ENCODE measurements around the gene TMEM87A.
"Not testable (repeated sequence)": the region's sequence is repeated elsewhere in the genome, so short reads cannot be mapped to it uniquely, and the experiment has no call there.

TMEM87A gene

DNA sequence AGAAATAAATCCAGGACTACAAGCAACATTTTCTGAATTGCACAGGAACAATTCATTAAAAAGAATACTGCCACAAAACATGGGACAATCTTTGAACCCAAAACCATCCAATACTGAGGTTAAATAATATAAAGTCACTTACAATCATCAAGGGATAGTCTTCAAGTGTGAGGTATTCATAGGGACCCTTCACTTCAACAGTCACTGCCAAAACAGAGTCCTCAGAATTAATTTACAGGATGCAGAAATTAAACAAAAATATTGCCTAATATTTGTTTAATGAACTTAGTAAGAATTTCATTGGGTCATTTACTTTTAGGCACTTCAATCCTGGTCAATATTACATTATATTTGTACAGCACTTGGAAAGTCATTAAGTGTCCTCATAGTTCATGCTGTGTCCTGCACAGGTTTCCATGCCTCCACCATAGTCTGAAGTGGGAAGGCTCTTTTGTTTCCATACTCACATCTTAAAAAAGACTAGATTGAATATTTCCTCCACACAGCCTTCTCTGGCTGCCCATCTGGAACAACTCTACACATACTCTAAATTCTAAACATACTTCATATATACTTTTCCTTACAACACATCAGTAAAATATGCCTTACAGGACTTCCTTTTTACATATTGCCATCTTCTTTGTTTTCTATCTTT lies 33.6 kb downstream of the TMEM87A start:
- Mint-ChIP-seq H3K36me3 (peaks cover 37% of the 10 kb centered on the region), H3K27me3 (no peaks in the 10 kb centered on the region), H3K9me3 (no peaks in the 10 kb centered on the region), H3K4me1 (no peaks in the 10 kb centered on the region), H3K4me3 (no peak overlapping the region), H3K27ac (peak overlapping the region; percentile 5)
- DNase-seq (ENCODE audit: low spot score in 2 of 2) = no peak
- no peak for ATAC-seq (ENCODE audit: low read depth)

- H3K4me3 Mint-ChIP-seq = no peak overlapping the region
- H3K27me3 Mint-ChIP-seq = no peaks in the 10 kb centered on the region
- H3K36me3 Mint-ChIP-seq = peaks cover 29% of the 10 kb centered on the region
- H3K27ac Mint-ChIP-seq = no peak overlapping the region
- H3K4me1 Mint-ChIP-seq = no peaks in the 10 kb centered on the region
- no peak for DNase-seq (ENCODE audit: low spot score in 2 of 2)
- no peak for ATAC-seq (ENCODE audit: low read depth)
- no peaks in the 10 kb centered on the region for H3K9me3 Mint-ChIP-seq
Measured at GRCh38 chr15:42233107-42233506, 40.1 kb downstream of the TMEM87A start.

GRCh38 chr15:42232606-42233005 lies 40.6 kb downstream of the TMEM87A start:
- H3K36me3 Mint-ChIP-seq = peaks cover 29% of the 10 kb centered on the region
- H3K9me3 Mint-ChIP-seq = no peaks in the 10 kb centered on the region
- DNase-seq (ENCODE audit: low spot score in 2 of 2) = no peak
- ATAC-seq (ENCODE audit: low read depth) = no peak
- H3K4me3 Mint-ChIP-seq = no peak overlapping the region
- no peaks in the 10 kb centered on the region for H3K4me1 Mint-ChIP-seq
- no peaks in the 10 kb centered on the region for H3K27me3 Mint-ChIP-seq
- H3K27ac Mint-ChIP-seq = no peak overlapping the region

- Mint-ChIP-seq H3K4me1 (no peaks in the 10 kb centered on the region), H3K27me3 (no peaks in the 10 kb centered on the region), H3K9me3 (no peaks in the 10 kb centered on the region), H3K27ac (no peak overlapping the region), H3K4me3 (no peak overlapping the region), H3K36me3 (peaks cover 30% of the 10 kb centered on the region)
- DNase-seq (ENCODE audit: low spot score in 2 of 2) (no peak), ATAC-seq (ENCODE audit: low read depth) (no peak)
Measured at GRCh38 chr15:42231088-42231487, 42.1 kb downstream of the TMEM87A start.

DNA sequence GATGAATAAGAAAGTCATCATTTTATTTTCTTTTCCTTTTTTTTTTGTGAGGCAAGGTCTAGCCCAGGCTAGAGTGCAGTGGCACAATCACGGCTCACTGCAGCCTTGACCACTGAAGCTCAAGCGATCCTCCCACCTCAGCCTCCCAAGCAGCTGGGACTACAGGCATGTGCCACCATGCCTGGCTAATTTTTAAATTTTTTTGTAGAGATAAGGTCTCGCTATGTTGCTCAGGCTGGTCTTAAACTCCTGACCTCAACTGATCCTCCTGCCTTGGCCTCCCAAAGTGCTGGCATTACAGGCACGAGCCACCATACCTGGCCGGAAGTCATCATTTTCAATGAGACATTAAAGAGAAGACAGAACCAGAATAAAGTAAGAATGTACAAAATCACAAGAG lies 44.3 kb downstream of the TMEM87A start:
- not testable (repeated sequence) for H3K27me3 Mint-ChIP-seq; H3K27ac Mint-ChIP-seq; H3K9me3 Mint-ChIP-seq; H3K4me3 Mint-ChIP-seq; DNase-seq (ENCODE audit: low spot score in 2 of 2); ATAC-seq (ENCODE audit: low read depth); H3K4me1 Mint-ChIP-seq
- H3K36me3 Mint-ChIP-seq = peaks cover 27% of the 10 kb centered on the region

GRCh38 chr15:42228036-42228435 lies 45.2 kb downstream of the TMEM87A start:
- no peaks in the 10 kb centered on the region for H3K27me3 Mint-ChIP-seq
- DNase-seq (ENCODE audit: low spot score in 2 of 2) = no peak
- H3K4me1 Mint-ChIP-seq = no peaks in the 10 kb centered on the region
- H3K36me3 Mint-ChIP-seq = peaks cover 26% of the 10 kb centered on the region
- no peaks in the 10 kb centered on the region for H3K9me3 Mint-ChIP-seq
- H3K4me3 Mint-ChIP-seq = no peak overlapping the region
- ATAC-seq (ENCODE audit: low read depth) = no peak
- peak overlapping the region; percentile 55 for H3K27ac Mint-ChIP-seq

GRCh38 chr15:42226648-42227047 lies 46.6 kb downstream of the TMEM87A start:
- no peak overlapping the region for H3K4me3 Mint-ChIP-seq
- H3K27me3 Mint-ChIP-seq = no peaks in the 10 kb centered on the region
- DNase-seq (ENCODE audit: low spot score in 2 of 2) = no peak
- no peak for ATAC-seq (ENCODE audit: low read depth)
- no peaks in the 10 kb centered on the region for H3K4me1 Mint-ChIP-seq
- H3K9me3 Mint-ChIP-seq = no peaks in the 10 kb centered on the region
- no peak overlapping the region for H3K27ac Mint-ChIP-seq
- H3K36me3 Mint-ChIP-seq = peaks cover 20% of the 10 kb centered on the region

- Mint-ChIP-seq H3K9me3 (peaks cover 1% of the 10 kb centered on the region), H3K4me1 (peaks cover 23% of the 10 kb centered on the region), H3K4me3 (no peak overlapping the region), H3K27me3 (no peaks in the 10 kb centered on the region), H3K27ac (no peak overlapping the region), H3K36me3 (peaks cover 25% of the 10 kb centered on the region)
- ATAC-seq (ENCODE audit: low read depth) = no peak
- DNase-seq (ENCODE audit: low spot score in 2 of 2) = no peak
Measured at GRCh38 chr15:42220216-42220615, 53.0 kb downstream of the TMEM87A start.

- Mint-ChIP-seq H3K27ac (peak overlapping the region; percentile 35), H3K27me3 (no peaks in the 10 kb centered on the region), H3K36me3 (peaks cover 26% of the 10 kb centered on the region), H3K4me3 (peak overlapping the region; percentile 22), H3K9me3 (peaks cover 1% of the 10 kb centered on the region), H3K4me1 (peaks cover 23% of the 10 kb centered on the region)
- ATAC-seq (ENCODE audit: low read depth) = peak; percentile 91
- peak in 1 of 2 donors; percentile 9 for DNase-seq (ENCODE audit: low spot score in 2 of 2)
Measured at GRCh38 chr15:42218953-42219592, 54.2 kb downstream of the TMEM87A start.

- Mint-ChIP-seq H3K9me3 (peaks cover 1% of the 10 kb centered on the region), H3K4me3 (no peak overlapping the region), H3K27ac (no peak overlapping the region), H3K27me3 (no peaks in the 10 kb centered on the region), H3K36me3 (peaks cover 31% of the 10 kb centered on the region), H3K4me1 (peaks cover 23% of the 10 kb centered on the region)
- ATAC-seq (ENCODE audit: low read depth) (no peak), DNase-seq (ENCODE audit: low spot score in 2 of 2) (no peak)
Measured at GRCh38 chr15:42217568-42217967, 55.7 kb downstream of the TMEM87A start.

DNA sequence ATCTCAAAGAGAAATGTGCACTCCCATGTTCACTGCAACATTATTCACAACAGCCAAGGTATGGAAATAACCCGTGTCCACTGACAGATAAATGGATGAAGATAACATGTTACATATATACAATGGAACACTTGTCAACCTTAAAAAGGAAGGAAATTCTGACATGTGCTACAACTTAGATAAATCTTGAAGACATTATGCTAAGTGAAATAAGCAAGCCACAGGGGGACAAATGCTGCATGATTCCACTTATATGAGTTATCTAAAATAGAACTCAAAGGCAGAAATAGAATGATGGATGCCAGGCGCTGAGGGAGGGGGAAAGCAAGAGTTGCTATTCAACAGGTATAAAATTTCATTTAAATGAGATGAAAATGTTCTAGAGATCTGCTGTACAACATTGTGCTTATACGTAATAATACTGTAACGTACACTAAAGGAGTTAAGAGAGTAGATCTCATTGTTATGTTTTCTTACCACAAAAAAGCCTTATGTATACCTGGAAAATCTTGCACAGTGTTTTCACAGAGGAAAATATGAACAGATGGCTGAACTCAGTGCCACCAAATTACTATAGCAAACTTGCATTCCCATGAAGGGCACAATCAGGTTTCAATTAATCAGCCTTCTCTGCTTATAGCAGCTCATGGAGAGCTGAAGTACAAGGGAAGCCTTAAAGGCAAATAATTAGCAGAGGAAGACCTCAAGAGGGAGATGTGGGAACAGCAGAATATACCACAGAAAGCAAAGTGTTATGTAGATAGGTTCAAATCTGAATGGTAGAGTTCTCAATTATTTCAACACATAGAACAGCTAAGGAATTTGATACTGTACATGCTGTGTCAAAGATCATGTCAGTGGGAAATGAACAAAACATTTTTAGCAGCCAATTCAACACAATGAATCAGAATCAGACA lies 57.1 kb downstream of the TMEM87A start:
- no peak overlapping the region for H3K4me3 Mint-ChIP-seq
- H3K36me3 Mint-ChIP-seq = peaks cover 40% of the 10 kb centered on the region
- no peaks in the 10 kb centered on the region for H3K27me3 Mint-ChIP-seq
- H3K9me3 Mint-ChIP-seq = peaks cover 1% of the 10 kb centered on the region
- no peak overlapping the region for H3K27ac Mint-ChIP-seq
- ATAC-seq (ENCODE audit: low read depth) (no peak), DNase-seq (ENCODE audit: low spot score in 2 of 2) (no peak)
- peaks cover 23% of the 10 kb centered on the region for H3K4me1 Mint-ChIP-seq

- no peak overlapping the region for H3K4me3 Mint-ChIP-seq
- no peak overlapping the region for H3K27ac Mint-ChIP-seq
- H3K9me3 Mint-ChIP-seq = no peaks in the 10 kb centered on the region
- peaks cover 14% of the 10 kb centered on the region for H3K4me1 Mint-ChIP-seq
- H3K27me3 Mint-ChIP-seq = no peaks in the 10 kb centered on the region
- ATAC-seq (ENCODE audit: low read depth) = no peak
- DNase-seq (ENCODE audit: low spot score in 2 of 2) = no peak
- peaks cover 39% of the 10 kb centered on the region for H3K36me3 Mint-ChIP-seq
Measured at GRCh38 chr15:42214600-42214999, 58.6 kb downstream of the TMEM87A start.

DNA sequence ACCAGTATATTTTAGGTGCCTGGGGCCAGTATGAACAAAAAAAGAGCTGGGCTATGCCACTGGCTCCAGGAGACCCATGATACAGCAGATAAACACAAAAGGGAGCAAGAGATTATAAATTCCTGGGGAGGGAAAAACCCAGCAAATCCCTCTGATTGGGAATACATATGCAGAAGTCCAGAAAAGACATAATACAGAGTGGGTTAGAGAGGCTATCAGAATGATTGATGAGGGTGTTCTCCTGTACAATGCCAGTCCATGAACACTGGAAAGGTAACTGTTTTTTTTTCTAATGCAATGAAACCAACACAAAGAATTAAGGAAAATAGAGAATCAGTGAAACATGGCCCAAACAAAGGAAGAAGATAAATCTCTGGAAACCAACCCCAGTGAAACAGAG lies 59.7 kb downstream of the TMEM87A start:
- no peak overlapping the region for H3K27ac Mint-ChIP-seq
- no peak for DNase-seq (ENCODE audit: low spot score in 2 of 2)
- no peaks in the 10 kb centered on the region for H3K27me3 Mint-ChIP-seq
- peaks cover 30% of the 10 kb centered on the region for H3K36me3 Mint-ChIP-seq
- no peaks in the 10 kb centered on the region for H3K9me3 Mint-ChIP-seq
- peaks cover 5% of the 10 kb centered on the region for H3K4me1 Mint-ChIP-seq
- H3K4me3 Mint-ChIP-seq = no peak overlapping the region
- ATAC-seq (ENCODE audit: low read depth) = no peak

DNA sequence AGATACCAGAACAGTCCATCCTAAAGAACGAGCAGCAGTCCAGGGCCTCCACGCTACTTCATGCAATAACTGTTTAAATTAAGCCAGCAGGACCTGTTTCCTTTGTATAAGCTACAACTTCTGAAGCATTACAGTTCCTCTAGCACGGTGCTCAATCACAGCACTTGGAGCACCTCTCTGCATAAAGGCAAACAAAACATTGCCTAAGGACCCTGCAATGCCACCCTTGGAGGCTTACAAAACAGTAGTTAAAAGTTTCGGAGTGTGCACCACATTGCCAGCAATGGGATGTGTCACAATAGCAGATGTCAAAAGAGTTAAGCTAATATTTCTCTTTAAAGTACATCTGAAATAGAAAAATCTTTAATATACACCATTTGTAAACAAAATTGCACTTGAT lies 62.5 kb downstream of the TMEM87A start:
- DNase-seq (ENCODE audit: low spot score in 2 of 2) (no peak), ATAC-seq (ENCODE audit: low read depth) (no peak)
- peaks cover 21% of the 10 kb centered on the region for H3K36me3 Mint-ChIP-seq
- no peaks in the 10 kb centered on the region for H3K9me3 Mint-ChIP-seq
- H3K27me3 Mint-ChIP-seq = no peaks in the 10 kb centered on the region
- no peak overlapping the region for H3K4me3 Mint-ChIP-seq
- no peak overlapping the region for H3K27ac Mint-ChIP-seq
- peaks cover 22% of the 10 kb centered on the region for H3K4me1 Mint-ChIP-seq

All from memory B cell (primary cell).